Activated CD8-positive, alpha-beta memory T cell treated with anti-CD3 and anti-CD28 coated beads for 48 hours (primary cell): ENCODE results near the gene SOCS2.
"Not testable (repeated sequence)": the region's sequence is repeated elsewhere in the genome, so short reads cannot be mapped to it uniquely, and the experiment has no call there.

Experiments used
- DNase-seq, 3 experiments: peaks; one replicate each; pipeline ENCODE4 v3.0.0-alpha.2; 2020; ENCODE audit warnings: low read depth in 2 of 3, low spot score in 2 of 3

The SOCS2 gene, protein sequence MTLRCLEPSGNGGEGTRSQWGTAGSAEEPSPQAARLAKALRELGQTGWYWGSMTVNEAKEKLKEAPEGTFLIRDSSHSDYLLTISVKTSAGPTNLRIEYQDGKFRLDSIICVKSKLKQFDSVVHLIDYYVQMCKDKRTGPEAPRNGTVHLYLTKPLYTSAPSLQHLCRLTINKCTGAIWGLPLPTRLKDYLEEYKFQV

DNA sequence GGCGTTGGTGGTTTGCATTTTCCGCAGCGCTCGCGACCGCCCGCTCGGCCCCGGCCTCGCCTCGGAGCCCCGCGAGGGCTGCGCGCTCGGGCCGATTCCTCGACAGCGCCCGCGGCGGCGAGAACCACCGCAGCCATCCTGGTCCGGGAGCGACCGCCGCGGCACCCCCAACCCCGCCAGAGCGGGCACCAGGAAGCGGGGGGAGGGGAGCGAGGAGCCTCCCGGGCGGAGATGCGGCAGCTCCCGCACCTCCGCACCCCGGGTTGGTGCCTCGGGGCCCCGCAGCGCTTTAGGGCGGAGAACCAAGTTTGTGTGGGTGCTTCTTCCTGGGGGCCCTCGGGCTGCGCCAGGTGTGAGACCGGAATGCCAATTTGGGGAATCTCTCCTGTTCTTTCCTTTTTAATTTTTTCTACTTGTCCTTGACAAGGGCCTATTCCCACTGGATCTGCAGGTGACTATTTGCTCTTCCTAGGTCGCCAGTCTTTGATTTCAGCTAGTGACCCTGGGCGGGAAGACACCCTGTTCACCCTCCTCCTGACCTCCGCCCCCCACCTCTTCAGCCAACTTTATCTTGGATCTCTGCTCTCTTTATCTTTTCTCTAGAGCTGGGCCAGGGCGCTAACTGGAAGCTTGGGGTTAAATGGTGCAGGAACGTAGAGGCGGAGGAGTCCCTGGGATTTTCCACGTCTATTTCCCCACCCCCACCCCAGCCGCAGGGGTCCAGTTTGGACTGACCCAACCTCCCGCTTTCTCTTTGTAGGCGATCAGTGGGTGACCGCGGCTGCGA, at the start of gene SOCS2:
SOCS2 (plus strand) TSS at position 751 of the 787 bp plus-strand sequence. CDS start 223 bp downstream, outside the sequence.
- DNase-seq, result peak in 2 of 3 experiments; percentile 6 to 23

DNA sequence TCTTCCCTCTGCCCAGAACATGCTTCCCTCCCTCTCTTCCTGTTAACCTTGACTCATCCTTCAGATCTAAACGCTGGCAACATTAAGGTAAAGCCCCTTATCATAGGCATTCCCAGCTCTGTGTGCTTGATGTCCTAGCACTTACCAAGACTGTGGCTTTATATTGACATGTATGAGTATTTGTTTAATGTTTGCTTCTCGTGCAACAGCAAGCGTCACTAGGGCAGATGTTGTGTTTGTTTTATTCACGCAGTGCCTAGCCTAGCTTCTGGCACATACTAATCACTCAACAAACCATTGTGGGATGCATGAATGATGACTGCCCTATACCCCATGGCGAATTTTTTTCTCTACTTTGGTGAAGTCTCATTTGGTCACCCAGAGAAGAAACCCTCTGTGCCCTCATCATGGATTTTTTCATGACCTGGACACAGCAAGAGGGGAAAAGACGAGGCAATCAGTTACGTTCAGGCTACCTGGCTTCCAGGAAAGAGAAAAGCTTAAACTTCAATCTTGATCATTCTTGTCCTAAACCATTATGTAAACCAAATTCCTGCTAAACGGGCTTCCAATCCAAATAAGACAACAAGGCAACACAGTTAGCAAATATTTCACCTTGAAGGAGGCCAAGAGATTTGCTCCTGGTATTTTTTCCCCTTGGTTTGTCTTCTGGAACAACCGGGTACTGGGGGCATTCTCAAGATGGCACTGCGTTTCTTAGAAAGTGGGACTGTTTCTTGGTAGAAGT, 47.9 kb upstream of the SOCS2 start:
- no peak for DNase-seq

DNA sequence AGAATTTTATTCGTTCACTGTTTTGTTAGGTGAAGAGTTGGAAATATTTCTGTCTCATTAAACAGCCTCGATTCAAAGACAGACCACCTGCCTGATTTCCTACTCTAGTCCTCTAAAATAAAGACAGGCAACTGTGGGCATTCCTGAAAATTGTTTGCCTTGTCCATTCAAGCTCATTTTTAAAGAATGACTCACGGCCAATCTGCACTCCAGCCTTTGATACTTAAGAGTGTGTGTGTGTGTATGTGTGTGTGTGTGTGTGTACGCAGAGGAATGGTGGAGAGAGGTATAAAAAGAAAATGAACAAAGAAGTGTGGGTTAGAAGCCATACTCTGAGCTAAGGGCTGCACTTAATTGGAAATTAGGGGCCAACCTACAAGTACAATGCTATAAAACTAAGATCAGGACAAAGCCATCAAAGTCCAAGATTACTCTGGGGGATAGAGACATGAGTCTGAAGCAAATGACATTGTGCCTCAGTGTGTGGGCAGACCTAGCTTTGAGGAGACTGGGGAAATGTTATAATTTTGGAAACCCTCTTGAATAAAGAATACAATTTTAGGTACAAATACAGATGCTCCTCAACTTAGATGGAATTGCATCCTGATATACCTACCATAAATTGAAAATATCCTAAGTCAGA, 45.6 kb upstream of the SOCS2 start:
- DNase-seq, result no peak

DNA sequence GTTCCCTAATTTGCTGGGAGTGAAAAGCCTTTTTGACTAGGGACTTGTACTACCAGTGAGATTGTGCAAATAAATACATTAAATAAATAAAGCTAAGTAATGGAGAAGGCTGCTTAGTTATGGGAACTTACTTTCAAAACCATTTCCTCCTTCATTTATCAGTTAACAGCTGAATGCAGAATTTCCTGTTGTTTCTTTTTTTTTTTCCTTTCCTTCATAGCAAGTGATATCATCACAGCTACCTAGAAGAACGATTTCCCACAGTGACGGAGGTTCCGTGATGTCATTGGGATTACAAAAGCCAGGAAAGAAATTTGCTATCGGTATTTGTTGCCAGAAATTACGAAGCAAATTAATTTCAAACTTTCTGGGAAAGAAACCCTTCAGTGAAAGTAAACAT, 42.1 kb upstream of the SOCS2 start:
- DNase-seq, result no peak

DNA sequence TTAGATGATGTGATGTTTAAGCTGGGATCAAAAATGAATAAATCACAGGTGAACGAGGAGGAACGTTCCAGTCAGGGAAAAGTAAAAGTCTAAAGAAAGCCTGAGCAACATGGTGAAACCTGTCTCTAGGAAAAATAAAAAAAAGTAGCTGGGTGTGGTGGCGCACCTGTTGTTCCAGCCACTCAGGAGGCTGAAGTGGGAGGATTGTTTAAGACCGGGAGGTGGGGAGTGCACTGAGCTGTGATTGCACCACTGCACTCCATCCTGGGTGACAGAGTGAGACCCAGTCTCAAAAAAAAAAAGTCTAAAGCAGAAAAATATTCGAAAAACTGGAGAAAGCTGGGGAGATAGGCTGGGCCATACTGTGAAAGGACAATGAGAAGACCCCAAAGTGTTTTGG, 39.2 kb upstream of the SOCS2 start:
- DNase-seq, result no peak

DNA sequence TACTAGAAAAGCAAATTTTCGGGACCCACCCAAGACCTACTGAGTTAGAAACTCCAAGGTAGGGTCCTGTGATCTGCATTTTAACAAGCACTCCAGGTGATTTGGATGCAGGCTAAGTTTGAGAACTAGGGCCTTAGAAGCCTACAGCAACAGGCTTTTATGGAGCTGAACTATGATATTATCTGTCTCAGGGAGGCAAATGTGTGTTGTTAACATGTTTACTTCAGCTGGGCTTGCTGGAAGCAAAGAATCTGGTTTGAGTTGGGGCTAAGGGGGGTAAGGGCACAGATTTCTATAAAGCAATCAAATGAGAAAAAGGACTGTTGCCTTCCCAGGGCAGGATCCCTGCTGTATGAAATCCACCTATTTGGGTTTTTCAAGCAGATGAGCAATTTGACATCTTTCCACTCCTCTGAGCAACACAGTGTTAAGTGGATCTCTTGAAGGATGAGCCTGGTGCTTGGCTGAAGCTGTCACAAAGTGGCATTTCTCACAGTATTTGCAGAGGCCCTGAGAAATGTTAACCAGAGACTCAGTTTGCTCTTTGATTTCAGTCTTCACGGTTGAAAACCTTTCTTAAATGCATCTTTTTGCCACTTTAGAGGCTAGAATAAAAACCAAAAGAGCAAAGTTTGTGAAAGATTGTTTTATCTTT, 36.2 kb upstream of the SOCS2 start:
- DNase-seq, result no peak

DNA sequence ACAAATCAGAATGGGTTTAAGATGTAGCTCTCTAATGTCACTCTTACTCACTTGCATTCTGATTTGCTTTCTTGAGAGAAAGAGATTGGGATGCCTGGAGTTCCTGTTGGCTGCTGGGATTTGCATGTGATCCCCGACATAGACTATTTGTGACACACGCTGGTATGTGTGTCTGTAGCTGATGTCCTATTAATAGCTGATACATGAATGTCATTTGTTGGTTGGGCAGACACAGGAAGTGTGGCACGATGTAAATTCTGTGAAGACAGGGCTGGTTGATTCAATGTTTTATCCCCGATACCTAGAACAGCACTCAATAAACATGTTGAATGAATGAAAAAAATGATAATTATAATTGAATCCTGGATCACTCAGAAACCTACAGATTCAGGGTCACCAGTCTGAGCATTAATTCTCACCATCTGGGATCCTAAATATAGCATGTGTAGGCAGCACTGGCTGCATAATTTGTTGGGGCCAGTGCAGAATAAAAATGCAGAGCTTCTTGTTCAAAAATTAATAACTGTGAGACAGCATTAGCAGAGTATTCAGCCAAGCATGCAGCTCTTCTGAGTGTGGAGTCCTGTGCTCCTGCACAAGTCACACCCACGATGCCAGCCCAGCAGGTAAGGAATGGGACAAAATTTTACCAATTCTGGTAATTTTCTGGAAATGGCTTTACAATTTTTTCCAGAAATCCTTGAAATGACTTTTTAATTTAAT, 35.5 kb upstream of the SOCS2 start:
- no peak for DNase-seq

DNA sequence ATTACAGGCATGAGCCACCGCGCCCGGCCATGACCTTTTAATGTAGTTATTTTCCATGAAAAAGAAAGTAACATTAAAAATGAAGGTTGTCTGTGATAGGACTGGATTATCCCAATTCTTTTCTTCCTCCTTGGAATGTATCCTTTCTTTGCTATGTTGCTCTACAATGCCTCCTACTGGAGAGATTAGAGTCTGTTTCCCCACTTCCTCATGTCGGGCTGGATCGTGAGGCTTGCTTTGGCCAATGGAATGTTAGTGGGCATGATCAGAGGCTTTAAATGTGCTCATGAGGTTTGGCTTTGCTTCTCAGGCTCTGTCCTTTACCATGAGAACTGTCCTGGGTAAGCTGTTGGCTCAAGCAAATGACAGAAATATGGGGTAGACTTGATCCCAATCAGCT, 34.7 kb upstream of the SOCS2 start:
- DNase-seq, result no peak

DNA sequence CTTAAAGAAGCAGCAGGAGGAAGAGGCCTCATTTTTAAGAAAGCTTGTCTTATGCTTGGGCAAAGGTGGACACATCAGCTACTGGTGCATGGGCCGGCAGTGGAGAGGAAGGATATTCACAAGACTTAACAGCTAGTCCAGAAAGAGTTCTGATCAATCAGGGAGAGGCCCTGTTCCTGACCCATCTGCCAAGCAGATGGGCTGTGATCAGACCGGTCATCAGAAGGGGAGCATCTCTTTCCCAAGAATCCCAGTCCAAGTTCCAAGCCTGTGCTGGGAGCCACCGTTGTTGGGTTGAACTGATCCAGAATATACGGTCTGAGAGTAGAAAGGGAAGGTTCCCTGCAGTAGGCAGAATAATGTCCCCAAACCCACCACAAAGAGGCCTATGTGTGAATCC, 32.7 kb upstream of the SOCS2 start:
- DNase-seq, result no peak

DNA sequence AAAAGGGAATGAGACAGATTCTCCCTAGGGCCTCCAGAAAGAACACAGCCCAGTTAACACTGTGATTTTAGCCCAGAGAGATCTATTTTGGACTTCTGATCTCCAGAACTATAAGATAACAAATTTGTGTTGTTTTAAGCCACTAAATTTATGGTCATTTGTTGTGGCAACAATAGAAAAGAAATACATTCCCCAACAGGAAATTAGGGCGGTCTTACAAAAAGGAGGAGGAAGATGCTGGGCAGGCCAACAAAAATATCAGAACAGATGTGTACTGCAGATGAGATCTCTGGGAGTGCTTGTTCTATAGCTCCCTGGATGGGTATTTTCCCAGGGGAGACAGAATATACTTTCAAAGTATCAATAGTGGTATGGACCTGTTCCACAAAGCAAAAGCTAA, 32.0 kb upstream of the SOCS2 start:
- DNase-seq, result no peak

DNA sequence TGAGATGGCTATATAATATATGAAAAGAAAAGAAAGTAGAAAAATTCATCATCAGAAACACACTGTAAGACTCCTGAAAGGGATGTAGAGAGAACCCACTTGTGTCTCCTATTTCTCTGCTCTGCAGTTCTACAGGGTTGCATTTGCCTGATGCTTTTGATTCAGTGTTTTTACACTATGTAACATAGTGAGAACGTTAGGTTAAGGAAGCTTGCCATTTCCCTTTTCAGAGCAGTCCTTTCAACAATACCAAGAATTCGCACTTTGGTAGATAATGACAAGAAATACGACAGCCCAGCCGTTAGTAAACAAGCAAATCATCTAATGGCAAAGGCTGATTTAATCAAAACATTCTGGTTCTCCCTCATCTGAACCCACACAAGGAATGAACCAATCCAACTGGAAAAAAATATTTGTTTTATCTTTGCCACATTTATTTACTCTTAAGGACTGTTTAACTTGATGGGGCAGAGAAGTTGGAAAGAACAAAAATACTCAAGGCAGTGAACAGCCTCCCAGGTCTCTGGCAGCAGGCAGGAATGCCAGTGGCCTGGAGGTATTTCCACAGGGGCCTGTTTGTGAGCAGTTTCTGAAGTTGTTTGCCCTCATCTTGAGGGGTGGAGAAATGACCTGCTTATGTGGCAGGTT, 30.8 kb upstream of the SOCS2 start:
- DNase-seq, result no peak

DNA sequence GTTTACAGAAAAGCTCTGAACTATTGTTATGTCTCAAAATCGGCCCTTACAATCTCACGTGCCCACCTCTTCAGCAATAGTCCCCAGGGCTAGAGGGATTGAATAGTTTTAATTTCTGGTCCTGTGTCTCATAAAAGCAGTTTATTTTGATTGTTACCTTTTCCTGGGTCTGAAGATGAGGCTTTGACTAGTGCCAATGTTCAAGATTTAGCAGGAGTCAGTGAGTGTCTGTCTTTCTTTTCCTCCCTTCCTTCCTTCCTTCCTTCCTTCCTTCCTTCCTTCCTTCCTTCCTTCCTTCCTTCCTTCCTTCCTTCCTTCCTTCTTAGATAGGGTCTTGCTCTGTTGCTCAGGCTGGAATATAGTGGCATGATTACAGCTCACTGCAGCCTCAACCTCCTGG, 24.7 kb upstream of the SOCS2 start:
- DNase-seq, result no peak

DNA sequence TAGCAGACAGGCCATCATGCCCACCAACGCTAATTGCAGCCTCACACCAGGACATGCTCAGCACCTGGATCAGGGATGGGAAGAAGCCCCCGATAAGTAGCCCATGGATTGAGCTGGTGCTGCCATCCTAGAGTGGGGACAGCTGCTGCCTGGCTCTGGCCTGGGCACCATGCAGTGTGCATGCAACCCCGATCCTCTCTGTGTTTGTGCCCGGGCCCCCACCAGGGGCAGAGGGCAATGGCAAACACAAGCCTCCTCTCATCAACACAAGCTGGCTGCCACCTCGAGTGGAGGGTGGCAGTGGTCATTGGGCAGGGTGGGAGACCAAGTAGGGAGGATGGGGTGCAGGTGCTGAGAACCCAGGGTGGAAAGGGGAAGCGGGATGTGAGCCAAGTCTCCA, 23.3 kb upstream of the SOCS2 start:
- no peak for DNase-seq

DNA sequence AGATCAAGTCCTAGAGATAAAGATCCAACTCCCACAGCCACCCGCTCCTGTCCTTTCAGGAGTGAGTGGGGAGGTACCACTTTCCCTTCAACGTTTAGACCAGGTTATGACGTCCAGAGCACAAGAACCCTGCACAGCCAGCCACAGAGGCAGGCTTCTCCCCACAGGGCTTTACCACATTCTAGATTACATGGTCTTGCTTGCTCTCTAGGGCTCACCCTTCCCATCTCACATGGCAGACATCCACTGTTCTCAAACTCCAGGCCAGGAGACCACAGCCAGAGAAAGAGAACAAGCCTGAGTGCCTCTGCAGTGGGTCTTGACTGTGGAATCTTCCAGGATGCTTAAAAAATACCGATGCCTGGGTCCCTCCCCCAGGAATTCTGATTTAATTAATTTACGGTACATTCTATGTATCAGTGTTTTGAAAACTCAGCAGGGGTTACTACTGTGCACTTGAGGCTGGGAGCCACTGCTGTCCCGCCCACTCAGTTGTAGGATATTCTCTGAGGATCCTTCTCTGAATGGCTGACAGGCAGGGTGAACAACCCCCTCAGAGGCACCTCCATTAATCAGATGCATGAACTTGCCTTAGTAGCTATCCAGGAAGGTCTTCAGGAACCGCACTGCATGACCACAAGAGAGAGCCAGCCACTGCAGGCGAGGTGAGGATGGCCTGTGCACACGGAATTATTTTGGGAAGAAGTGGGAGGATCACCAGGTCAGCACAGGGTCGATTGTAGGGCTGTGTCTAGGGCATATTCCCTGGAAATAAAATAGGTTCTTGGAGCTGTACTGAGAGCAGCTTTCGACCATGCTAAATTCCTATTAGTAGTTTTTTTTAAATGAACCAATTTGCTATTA, 21.5 kb upstream of the SOCS2 start:
- DNase-seq, result no peak

DNA sequence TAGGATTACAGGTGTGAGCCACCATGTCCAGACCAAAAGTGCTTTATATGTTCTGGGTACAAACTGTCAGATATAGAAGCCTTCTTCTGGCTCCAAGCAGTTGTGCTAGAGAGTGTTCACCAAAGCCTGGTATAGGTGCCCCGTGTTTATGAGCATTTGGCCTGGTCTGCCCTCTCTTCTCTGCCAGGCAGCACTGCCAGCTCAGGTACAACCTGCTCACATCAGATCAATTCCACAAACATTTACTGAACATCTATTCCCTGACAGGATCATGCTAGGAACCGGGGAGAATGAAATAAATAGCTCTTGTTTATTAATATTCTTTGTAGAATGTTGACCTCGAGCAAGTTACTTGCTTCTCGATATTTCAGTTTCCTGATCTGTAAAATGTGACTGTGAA, 20.0 kb upstream of the SOCS2 start:
- DNase-seq, result no peak

DNA sequence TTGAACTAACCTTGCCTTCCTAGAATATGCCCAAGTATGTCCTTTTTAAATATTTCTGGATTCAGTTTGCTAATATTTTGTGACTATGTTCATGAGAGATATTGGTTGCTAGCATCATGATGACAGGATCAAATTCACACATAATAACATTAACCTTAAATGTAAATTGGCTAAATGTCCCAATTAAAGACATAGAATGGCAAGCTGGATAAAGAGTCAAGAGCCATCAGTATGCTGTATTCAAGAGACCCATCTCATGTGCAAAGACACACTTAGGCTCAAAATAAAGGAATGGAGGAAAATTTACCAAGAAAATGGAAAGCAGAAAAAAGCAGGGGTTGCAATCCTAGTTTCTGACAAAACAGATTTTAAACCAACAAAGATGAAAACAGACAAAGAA, 14.6 kb upstream of the SOCS2 start:
- not testable (repeated sequence) for DNase-seq

DNA sequence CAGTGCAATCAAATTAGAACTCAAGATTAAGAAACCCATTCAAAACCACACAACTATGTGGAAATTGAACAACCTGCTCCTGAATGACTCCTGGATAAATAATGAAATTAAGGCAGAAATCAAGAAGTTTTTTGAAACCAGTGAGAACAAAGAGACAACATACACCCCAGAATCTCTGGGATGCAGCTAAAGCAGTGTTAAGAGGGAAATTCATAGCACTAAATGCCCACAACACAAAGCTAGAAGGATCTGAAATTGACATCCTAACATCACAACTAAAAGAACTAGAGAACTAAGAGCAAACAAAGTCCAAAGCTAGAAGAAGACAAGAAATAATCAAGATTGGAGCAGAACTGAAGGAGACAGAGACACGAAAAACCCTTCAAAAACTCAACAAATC, 13.8 kb upstream of the SOCS2 start:
- DNase-seq, result not testable (repeated sequence)

DNA sequence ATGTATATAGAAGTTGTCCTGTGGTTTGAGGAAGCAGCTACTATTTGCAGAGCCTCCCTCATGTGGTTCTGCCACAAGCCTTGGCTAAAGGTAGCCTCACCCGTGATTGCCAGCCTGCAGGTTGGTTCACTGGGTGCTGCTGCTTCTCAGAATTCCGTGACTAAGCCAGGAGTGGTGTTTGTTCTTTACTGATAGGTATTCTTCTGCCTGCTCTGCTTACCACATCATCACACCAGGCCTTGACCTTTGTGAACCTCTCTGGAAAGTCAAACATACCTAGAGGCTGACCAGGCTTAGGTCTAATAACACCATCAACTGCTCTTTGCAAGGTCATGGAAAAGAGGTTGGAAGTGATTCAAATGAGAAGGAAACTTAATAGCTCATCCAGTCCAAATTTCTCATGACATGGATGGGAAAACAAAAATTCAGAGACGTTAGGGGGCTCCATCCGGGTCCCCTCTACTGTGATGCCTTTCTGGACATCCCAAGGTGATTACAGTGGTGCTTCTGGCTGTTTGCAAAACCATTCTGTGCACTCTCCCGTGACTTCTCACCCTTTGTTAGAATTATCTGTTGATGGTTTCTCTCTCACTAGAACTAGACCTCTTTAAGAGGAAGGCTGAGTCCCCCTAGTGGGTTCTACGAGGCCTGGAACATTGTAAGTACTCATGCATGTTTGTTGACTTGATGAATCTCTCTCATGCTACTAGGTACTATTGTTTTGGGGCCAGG, 8.5 kb upstream of the SOCS2 start:
- no peak for DNase-seq
